Activated CD4-positive, alpha-beta T cell treated with anti-CD3 and anti-CD28 coated beads, Interleukin-2, Interleukin-4, amounts not matched to agents 100 ng/mL and 50 ng/mL, durations not matched to agents 16 hours and 8 hours (primary cell): ENCODE measurements around the gene BAG3.
"Not testable (repeated sequence)": the region's sequence is repeated elsewhere in the genome, so short reads cannot be mapped to it uniquely, and the experiment has no call there.

Source experiments
- DNase-seq: peaks from one replicate; pipeline ENCODE4 v3.0.0-alpha.2; 2020; ENCODE audit warnings: low spot score

The BAG3 gene

DNA sequence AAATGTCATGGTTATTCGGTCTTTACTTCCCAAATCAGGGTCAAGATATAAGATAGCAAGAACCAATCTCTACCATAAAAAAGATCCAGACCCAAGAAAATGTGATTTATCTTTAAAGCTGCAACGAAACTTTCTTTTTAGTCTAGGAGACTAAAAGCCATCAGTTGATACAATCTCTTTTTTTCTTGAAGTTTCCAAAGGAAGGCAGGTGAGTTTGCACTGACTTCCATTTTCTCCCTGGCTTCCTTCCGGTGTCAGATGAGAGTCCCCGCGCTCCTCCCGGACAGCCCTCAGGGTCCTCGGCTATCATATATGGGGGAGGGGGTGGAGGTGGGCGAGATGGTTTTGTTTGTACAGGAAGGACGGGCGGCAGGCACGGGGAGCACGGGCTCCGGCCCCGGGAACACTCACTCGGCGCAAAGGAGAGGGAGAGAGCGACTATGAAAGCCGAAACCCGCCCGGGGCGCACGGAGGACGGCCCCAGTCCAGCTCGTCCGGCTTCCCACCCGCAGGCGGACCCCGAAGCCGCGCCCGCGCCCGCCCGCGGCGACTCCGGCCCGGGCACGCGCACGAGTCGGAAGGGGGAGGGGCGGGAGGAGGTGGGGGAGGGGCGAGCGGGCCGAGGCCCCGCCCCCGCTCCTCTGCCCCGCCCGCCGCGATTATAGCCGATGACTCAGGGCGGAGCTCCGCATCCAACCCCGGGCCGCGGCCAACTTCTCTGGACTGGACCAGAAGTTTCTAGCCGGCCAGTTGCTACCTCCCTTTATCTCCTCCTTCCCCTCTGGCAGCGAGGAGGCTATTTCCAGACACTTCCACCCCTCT lies at the start of gene BAG3:
Gene BAG3, plus strand, starts transcription at position 689 of the 822 bp plus-strand sequence. CDS start 296 bp downstream, outside the sequence.
- peak; percentile 86 for DNase-seq

DNA sequence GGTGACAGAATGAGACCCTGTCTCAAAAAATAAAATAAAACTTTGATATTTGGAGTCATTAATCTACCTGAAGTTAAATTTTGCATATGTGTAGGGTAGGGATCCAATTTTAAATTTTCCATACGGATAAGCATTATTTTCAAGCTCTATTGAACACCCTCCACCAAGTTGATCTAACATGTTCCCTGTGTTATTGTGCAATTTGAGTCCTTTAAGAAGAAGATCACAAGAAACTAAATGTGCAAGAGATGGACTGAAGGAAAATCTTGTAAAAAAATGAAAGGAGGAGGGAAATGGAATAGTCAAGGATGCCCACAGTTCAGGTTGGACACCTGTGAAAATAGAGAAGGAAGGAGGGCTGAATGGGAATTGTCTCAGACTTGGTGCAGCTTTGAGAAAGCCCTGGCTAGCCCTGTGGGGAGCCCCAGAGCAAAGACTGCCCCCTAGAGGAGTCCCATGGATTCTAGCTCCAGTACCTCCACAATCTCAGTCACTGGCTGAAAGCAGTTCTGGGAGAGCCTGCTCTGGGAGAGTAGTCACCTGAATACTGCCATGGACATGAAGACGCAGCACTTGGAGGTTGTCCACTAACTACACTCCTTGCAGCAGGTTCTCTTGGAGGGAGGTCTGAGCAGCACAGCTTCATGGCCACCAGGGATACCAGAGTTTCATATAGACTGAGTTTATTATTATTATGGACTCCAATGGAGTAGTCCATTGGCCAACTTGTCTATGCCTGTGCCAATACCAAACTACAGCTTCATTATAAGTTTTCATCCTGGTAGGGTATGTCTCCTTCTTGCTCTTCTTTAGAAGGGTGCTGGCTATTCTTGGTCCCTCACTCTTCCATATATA lies 48.7 kb upstream of the BAG3 start:
- peak; percentile 47 for DNase-seq

DNA sequence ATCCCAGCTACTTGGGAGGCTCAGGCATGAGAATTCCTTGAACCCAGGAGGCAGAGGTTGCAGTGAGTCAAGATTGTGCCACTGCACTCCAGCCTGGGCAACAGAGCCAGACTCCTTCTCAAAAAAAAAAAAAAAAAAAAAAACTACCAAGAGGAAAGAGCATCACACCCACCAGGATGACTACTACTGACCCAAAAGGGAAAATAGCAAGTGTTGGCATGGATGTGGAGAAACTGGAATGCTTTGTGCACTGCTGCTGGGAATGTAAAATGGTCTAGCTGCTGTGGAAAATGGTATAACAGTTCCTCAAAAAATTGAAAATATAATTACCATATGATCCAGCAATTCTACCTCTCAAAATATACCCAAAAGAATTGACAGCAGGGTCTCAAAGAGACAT lies 46.7 kb upstream of the BAG3 start:
- DNase-seq, result no peak

DNA sequence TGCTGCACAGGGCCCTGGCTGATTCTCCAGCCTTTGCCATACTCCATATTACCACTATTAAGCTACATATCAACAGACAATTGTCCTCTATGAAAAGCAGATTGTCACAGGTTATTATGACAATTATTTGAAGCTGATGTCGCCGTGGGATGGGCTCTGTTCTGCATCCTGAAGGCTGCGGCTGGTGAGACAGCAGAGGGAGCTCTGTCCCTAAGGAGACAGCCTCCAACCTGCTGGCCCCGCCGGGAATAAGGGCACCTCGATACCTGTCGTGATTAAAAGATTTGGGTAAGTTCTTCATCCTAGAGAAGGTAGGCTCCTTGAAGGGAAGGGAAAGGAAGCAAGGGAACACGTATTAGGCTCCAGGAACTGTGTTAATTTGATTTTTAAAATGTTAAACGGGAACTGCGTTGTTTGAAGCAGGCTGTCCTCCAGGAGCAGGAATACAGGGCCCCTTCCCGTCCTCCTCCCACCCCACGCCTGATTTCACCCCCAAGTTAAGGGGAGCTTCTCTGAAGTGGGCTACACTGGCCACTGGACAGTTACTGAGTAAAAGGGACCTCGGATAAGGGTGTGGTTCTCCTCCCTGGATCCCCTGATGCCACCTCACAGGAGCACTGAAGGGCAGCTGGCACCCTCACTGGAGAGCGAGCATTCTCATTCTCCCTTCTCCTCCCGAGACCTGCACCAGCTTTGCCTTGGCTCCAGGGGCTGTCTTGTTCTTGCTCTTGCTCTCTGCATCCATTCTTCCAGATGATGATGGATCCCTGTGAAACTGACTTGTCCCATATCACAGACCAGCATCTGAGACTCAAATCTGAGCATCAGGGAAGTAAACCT lies 42.6 kb upstream of the BAG3 start:
- no peak for DNase-seq

DNA sequence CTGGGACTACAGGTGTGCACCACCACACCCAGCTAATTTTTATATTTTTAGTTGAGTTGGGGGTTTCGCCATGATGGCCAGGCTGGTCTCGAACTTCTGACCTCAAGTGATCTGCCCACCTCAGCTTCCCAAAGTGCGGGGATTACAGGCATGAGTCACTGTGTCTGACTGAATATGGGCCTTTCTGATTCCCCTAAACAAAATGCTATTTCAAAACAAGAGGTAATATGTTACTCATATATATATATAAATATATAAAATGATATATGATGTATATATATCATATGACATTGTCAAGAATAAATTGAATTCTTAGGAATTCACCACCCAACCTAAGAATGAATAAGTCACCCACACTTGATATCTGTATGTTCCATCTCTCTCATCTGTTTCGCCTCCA lies 41.7 kb upstream of the BAG3 start:
- DNase-seq, result no peak

DNA sequence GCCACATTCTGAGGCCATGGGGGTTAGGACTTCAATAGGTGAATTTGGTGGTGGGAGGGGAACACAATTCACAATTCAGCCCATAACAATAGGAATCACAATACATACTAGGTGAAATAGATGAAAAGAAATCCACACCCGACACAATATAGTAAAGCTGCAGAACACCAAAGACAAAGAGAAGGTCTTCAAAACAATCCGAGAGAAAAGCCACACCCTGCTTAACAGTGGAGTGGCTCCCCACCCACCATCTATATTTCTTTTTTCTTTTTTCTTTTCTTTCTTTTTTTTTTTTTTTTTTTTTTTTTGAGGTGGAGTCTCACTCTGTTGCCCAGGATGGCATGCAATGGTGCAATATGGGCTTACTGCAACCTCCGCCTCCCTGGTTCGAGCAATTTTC lies 39.7 kb upstream of the BAG3 start:
- no peak for DNase-seq

DNA sequence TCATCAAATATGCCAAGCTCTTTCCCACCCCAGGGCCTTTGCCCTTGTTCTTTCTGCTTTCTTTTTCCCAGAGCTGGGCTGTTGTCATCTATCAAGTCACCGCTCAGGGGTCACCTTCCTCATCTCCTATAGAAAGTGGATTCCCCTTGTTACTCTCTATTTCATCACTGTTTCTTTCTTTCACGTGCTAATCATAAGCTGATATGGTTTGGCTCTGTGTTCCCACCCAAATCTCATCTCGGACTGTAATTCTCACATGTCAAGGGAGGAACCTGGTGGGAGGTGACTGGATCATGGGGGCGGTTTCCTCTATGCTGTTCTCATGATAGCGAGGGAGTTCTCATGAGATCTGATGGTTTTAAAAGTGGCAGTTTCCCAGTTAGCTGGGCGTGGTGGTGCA lies 37.4 kb upstream of the BAG3 start:
- DNase-seq, result no peak

GRCh38 chr10:119614686-119615085 lies 36.5 kb upstream of the BAG3 start:
- DNase-seq, result no peak

DNA sequence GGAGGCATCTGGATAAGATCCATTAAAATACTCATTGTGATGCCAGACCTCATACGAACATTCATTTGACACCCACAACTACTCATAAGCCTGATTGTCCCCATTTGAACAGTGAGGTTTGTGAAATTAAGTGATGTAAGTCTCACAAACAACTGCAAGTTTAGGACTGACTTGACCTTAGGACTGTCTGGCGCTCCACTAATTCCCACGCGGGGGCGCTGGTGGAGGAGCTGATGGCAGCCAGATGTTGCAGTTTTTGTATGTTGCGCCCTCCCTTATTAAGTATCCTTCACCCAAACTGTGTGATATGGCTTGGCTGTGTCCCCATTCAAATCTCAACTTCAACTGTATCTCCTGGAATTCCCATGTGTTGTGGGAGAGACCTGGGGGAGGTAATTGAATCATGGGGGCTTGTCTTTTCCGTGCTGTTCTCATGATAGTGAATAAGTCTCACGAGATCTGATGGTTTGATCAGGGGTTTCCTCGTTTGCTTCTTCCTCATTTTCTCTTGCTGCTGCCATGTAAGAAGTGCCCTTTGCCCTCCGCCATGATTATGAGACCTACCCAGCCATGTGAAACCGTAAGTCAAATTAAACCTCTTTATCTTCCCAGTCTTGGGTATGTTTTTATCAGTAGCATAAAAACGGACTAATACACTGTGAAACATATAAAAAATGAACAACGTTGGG lies 34.2 kb upstream of the BAG3 start:
- DNase-seq, result no peak

DNA sequence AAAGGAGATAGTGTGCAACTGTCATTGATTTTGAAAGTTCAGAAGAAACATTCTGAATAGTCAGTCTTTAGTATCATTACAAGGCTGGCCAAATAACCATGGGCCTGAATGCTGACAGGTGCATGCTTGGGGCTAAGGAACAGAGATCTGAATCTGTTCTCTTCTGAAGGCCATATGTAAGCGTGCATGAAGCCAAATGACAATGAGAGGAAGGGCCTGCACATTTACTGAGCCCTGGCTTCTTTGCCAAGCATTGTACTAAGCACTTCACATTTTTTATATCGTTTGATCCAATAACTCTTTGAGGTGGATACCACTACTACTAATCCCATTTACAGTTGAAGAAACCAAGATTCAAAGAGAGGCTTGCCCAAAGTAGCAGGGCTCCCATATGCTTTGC lies 32.0 kb upstream of the BAG3 start:
- DNase-seq, result no peak

- not testable (repeated sequence) for DNase-seq
These were observed 31.4 kb upstream of the BAG3 start for GRCh38 chr10:119619811-119620210.

DNA sequence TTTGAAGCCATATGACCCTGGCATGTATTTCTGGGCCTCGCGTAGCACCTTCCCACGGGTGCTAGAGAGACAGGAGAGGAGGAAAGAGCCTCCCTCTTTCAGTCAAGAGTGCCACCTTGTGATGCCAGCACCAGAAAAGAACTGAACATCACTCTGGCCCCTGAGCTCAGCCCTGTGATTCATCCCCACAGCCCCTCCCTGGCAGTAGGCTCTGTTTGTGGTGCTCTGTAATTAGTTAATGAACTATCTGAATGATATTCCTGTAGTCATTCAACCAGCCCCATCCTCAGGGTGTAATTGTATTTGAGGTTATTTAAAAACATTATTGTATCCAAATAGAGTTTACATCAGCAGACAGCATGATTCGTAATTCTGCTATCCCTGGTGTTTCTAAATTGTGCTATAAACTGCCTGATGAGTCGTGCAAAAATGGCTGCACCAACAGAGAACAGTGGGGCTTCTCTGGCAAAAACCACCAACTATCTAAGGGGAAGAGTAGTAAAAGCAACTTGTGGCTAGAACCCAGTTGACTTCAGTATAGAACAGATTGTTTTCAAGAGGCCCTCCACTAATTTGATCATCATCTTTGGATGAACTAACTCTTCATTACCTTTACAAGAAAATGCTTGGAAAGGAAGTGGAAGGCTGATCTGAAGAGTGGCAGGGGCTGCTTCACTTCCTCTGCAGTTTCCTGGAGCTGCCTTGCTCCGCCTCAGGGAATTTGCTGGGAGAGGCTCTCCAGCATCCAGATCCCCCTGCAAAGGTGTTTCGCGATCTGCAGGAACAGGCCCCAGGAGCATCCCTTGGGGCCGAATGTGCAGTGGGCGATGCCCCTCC lies 30.7 kb upstream of the BAG3 start:
- DNase-seq, result no peak

- DNase-seq, result no peak
These were observed 30.1 kb upstream of the BAG3 start for GRCh38 chr10:119621078-119621384.

GRCh38 chr10:119625570-119626280 lies 25.5 kb upstream of the BAG3 start:
- no peak for DNase-seq

- DNase-seq, result no peak
These were observed 20.9 kb upstream of the BAG3 start for GRCh38 chr10:119630300-119630699.

- DNase-seq, result no peak
These were observed 17.5 kb upstream of the BAG3 start for GRCh38 chr10:119633538-119634218.

DNA sequence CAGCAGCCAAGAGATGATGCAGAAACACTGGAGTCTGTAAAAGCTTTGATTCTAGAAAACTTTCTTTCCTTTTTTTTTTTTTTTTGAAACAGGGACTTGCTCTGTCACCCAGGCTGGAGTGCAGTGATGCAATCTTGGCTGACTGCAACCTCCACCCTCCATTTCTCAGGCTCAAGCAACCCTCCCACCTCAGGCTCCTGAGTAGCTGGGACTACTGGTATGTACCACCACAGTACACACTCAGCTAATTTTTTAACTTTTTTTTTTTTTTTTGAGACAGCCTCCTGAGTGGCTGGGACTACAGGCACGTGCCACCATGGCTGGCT lies 17.0 kb upstream of the BAG3 start:
- DNase-seq, result no peak

DNA sequence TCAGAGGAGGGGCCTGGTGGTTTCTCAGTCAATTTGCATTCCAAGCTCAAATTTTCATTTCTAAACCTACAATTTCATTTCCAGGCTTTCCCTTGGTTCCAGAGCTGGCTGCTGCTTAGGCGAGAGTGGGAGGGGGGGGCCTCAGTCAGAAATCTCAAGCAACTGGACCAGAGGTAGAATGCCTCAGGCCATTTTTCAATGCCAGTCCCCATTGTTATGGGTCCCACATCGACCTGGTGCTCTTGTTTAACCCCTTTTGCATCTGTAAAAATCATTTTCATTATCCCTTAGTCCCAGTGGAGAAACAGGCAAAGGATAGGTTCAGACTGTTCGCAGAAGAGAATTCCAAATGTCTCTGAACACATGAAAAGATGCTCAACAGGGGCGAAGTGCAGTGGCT lies 13.5 kb upstream of the BAG3 start:
- no peak for DNase-seq

GRCh38 chr10:119638982-119639381 lies 12.2 kb upstream of the BAG3 start:
- no peak for DNase-seq

GRCh38 chr10:119640384-119640783 lies 10.8 kb upstream of the BAG3 start:
- DNase-seq, result no peak
